ENCODE data around the gene CADM2. TPM values are rescaled to one million over a fixed set of nuclear protein-coding genes. Genes with fewer than 3 reads are reported as not detected.

The CADM2 gene
- total RNA-seq, 6 donors from 2014 or later, result under 0.01 to 4.6 (median 1.2) TPM

DNA sequence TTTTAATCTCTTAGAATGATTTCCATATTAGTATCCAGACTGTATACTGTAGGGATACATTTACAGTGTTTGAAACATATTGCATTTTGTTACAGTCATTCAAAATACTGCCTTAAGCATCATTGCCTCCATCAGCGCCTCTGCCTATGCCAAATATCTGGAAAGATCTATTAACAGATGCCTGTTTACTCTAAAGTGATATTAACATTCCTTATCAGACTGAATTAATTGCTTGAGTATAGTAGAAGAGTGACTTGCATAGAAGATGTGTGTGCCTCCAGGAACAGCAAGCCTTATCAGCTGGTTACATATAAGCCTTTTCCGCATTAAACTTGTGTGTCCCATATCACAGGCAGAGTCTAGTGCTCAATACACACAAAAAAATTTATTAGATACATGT is 379.1 kb downstream of the CADM2 start:
- 83 to 90% methylated on average over 2 of the region's 2 CpGs for WGBS, 2 donors

GRCh38 chr3:85342915-85343314 is 384.1 kb downstream of the CADM2 start:
- H3K36me3 ChIP-seq, result no peaks in the 10 kb centered on the region
- TF ChIP-seq, protein P1, sequence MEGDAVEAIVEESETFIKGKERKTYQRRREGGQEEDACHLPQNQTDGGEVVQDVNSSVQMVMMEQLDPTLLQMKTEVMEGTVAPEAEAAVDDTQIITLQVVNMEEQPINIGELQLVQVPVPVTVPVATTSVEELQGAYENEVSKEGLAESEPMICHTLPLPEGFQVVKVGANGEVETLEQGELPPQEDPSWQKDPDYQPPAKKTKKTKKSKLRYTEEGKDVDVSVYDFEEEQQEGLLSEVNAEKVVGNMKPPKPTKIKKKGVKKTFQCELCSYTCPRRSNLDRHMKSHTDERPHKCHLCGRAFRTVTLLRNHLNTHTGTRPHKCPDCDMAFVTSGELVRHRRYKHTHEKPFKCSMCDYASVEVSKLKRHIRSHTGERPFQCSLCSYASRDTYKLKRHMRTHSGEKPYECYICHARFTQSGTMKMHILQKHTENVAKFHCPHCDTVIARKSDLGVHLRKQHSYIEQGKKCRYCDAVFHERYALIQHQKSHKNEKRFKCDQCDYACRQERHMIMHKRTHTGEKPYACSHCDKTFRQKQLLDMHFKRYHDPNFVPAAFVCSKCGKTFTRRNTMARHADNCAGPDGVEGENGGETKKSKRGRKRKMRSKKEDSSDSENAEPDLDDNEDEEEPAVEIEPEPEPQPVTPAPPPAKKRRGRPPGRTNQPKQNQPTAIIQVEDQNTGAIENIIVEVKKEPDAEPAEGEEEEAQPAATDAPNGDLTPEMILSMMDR (IDR thresholded peaks at IDR 0.05), result peak in 1 of 6 experiments; percentile 26
- no peak for TF ChIP-seq EP300 (IDR thresholded peaks at IDR 0.05)
- no peaks in the 10 kb centered on the region for H3K4me1 ChIP-seq
- no peak for DNase-seq
- no peak for ATAC-seq (ENCODE audit: low FRiP score in 2 of 2)
- no peak overlapping the region for H3K27ac ChIP-seq
- H3K9me3 ChIP-seq, result no peaks in the 10 kb centered on the region
- 26 to 30% methylated on average over 3 of the region's 3 CpGs for WGBS, 2 donors
- no peak overlapping the region for H3K4me3 ChIP-seq
- no peaks in the 10 kb centered on the region for H3K27me3 ChIP-seq

More for the DNA sequence above, 379.1 kb downstream of the CADM2 start:
- Histone ChIP-seq H3K27ac (no peak overlapping the region), H3K27me3 (no peaks in the 10 kb centered on the region), H3K4me3 (no peak overlapping the region), H3K4me1 (no peaks in the 10 kb centered on the region), H3K9me3 (no peaks in the 10 kb centered on the region), H3K36me3 (no peaks in the 10 kb centered on the region)
- TF ChIP-seq, protein P1 (IDR thresholded peaks at IDR 0.05), result no peak
- TF ChIP-seq POLR2A (IDR thresholded peaks at IDR 0.05) (no peak), POLR2AphosphoS5 (IDR thresholded peaks at IDR 0.05) (no peak), EP300 (IDR thresholded peaks at IDR 0.05) (no peak)
- no peak for ATAC-seq (ENCODE audit: low FRiP score in 2 of 2)
- DNase-seq, result no peak

GRCh38 chr3:85355572-85355971 is 396.8 kb downstream of the CADM2 start:
- ATAC-seq (ENCODE audit: low FRiP score in 2 of 2), result no peak
- Histone ChIP-seq H3K27ac (no peak overlapping the region), H3K27me3 (no peaks in the 10 kb centered on the region), H3K9me3 (no peaks in the 10 kb centered on the region), H3K36me3 (no peaks in the 10 kb centered on the region), H3K4me1 (no peaks in the 10 kb centered on the region), H3K4me3 (no peak overlapping the region)
- no peak for DNase-seq
- TF ChIP-seq, protein P1 (IDR thresholded peaks at IDR 0.05), result no peak
- TF ChIP-seq POLR2A (IDR thresholded peaks at IDR 0.05), result no peak
- TF ChIP-seq EP300 (IDR thresholded peaks at IDR 0.05), result no peak
- no peak for TF ChIP-seq POLR2AphosphoS5 (IDR thresholded peaks at IDR 0.05)
- WGBS, 2 donors, result 75 to 90% methylated on average over 4 of the region's 4 CpGs

GRCh38 chr3:85360742-85361387 is 402.1 kb downstream of the CADM2 start:
- ATAC-seq (ENCODE audit: low FRiP score in 2 of 2), result no peak

More at GRCh38 chr3:85360742-85361387, 402.1 kb downstream of the CADM2 start:
- peak in 1 of 2 donors; percentile 26 for DNase-seq
- 36 to 49% methylated on average over 6 of the region's 6 CpGs for WGBS, 2 donors
- Histone ChIP-seq H3K9me3 (no peaks in the 10 kb centered on the region), H3K4me3 (no peak overlapping the region), H3K27me3 (no peaks in the 10 kb centered on the region), H3K36me3 (no peaks in the 10 kb centered on the region), H3K27ac (no peak overlapping the region), H3K4me1 (no peaks in the 10 kb centered on the region)
- no peak for TF ChIP-seq POLR2AphosphoS5 (IDR thresholded peaks at IDR 0.05)
- TF ChIP-seq EP300 (IDR thresholded peaks at IDR 0.05), result no peak
- TF ChIP-seq POLR2A (IDR thresholded peaks at IDR 0.05), result no peak
- TF ChIP-seq, protein P1 (IDR thresholded peaks at IDR 0.05), result peak in 3 of 6 experiments; percentile 22 to 34 (median 33)

Data from upper lobe of left lung (tissue), 6 donors.